ENCODE data around the gene CDKN1A.
"Not testable (repeated sequence)": the region's sequence is repeated elsewhere in the genome, so short reads cannot be mapped to it uniquely, and the experiment has no call there.

CDKN1A gene

DNA sequence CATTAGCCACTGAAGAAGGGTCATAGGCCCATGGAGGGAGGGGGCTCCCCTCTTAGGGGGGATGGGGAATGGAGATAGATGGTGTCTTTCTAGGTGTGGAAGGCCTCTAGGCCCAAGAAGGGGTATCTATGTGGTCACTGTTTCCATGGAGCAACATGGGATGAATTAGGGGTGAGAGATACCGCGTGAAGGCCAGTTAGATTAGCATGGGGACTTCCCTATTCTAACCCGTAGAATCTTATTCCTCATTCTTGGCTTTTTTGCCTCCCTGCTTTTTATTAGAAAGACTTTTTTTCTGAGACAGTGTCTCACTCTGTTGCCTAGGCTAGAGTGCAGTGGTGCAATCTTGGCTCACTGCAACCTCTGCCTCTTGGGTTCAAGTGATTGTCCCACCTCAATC, 22.3 kb downstream of the CDKN1A start:
- Histone ChIP-seq H3K4me3 (ENCODE audit: low read depth in 1 of 2, low read length in 2 of 2) (no peak overlapping the region), H3K27ac (ENCODE audit: low read length) (no peak overlapping the region), H3K4me1 (ENCODE audit: control insufficient read depth in 1 of 2, insufficient read depth in 2 of 2, low read length in 2 of 2) (no peaks in the 10 kb centered on the region), H3K9me3 (ENCODE audit: control insufficient read depth in 1 of 2, low read length in 2 of 2) (no peaks in the 10 kb centered on the region), H3K27me3 (ENCODE audit: low read depth, low read length) (no peaks in the 10 kb centered on the region), H3K36me3 (ENCODE audit: control insufficient read depth in 1 of 2, insufficient read depth in 2 of 2, low read length in 2 of 2) (no peaks in the 10 kb centered on the region)

DNA sequence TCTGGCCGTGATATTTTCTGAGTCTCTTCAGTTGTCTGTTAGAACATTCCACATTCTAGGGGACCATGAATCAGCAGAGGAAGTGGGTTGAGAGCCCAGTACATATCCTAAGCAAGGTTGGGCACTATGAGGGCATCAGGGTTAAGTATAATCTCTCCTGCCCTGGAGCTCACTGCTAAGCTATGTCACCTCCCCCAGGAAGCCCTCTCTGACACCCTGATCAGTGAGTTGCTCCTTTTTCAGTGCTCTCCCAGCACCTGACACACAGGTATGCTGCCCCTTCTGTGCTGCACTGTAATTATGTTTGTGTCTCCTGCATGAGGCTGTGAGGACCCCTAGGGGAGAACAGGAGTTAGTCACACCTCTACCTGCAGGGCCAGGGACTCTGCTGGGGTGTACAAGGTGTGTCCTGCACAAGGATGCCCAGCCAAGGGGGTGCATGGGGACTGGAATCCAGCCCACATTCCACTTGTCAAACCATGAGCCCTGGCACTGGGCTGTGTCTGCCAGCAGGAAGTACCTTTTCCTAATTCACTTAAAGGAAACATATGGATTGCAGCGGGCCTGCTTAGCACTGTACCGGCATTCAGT, 23.0 kb downstream of the CDKN1A start:
- H3K27ac ChIP-seq (ENCODE audit: low read length), result no peak overlapping the region
- H3K4me1 ChIP-seq (ENCODE audit: control insufficient read depth in 1 of 2, insufficient read depth in 2 of 2, low read length in 2 of 2), result no peaks in the 10 kb centered on the region

DNA sequence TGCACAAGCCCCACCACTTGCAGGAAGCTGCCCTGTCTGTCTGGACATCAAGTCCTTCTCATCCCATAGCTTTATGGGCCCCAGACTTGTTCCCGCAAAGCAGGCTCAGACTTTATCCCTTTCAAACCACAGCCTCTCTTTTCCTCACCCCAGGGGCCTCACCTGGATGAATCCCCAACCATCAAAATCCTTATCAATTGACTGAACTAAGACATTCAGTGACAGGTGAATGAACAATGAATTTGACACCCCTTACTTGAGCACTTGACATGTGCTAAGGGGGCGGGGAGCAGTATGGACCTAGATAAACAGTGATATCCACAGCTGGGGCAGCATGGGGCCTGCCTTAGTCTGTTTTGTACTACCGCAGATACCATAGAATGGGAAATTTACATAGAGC, 24.1 kb downstream of the CDKN1A start:
- H3K4me1 ChIP-seq (ENCODE audit: control insufficient read depth in 1 of 2, insufficient read depth in 2 of 2, low read length in 2 of 2), result no peaks in the 10 kb centered on the region
- H3K9me3 ChIP-seq (ENCODE audit: control insufficient read depth in 1 of 2, low read length in 2 of 2), result no peaks in the 10 kb centered on the region
- no peak overlapping the region for H3K27ac ChIP-seq (ENCODE audit: low read length)

More for the DNA sequence above, 23.0 kb downstream of the CDKN1A start:
- H3K27me3 ChIP-seq (ENCODE audit: low read depth, low read length), result no peaks in the 10 kb centered on the region
- H3K9me3 ChIP-seq (ENCODE audit: control insufficient read depth in 1 of 2, low read length in 2 of 2), result no peaks in the 10 kb centered on the region
- no peak overlapping the region for H3K4me3 ChIP-seq (ENCODE audit: low read depth in 1 of 2, low read length in 2 of 2)
- no peaks in the 10 kb centered on the region for H3K36me3 ChIP-seq (ENCODE audit: control insufficient read depth in 1 of 2, insufficient read depth in 2 of 2, low read length in 2 of 2)

DNA sequence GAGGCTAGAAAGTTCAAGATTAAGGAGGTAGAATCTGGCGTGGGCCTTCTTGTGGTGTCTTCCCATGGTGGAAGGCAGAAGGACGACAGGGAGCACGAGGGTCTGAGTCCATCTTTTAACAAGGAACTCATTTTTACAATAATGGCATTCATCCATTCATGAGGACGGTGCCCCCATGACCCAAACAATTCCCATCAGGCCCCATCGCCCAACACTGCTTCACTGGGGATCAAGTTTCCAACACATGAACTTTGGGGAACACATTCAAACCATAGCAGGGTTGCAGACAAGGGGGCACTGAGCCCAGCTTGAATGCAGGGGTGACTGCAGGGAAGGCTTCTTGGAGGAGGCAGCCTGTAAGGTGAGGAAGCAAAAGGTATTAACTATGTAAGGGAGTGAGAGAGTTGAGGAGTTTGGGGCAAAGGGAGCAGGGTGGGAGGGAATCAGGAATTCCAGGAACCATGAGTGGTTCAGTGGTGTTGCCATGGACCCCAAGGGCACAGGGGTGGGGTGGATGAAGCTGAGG, 24.6 kb downstream of the CDKN1A start:
- Histone ChIP-seq H3K9me3 (ENCODE audit: control insufficient read depth in 1 of 2, low read length in 2 of 2) (no peaks in the 10 kb centered on the region), H3K4me3 (ENCODE audit: low read depth in 1 of 2, low read length in 2 of 2) (no peak overlapping the region), H3K27ac (ENCODE audit: low read length) (no peak overlapping the region), H3K4me1 (ENCODE audit: control insufficient read depth in 1 of 2, insufficient read depth in 2 of 2, low read length in 2 of 2) (no peaks in the 10 kb centered on the region), H3K27me3 (ENCODE audit: low read depth, low read length) (no peaks in the 10 kb centered on the region), H3K36me3 (ENCODE audit: control insufficient read depth in 1 of 2, insufficient read depth in 2 of 2, low read length in 2 of 2) (no peaks in the 10 kb centered on the region)

More for the DNA sequence above, 24.1 kb downstream of the CDKN1A start:
- Histone ChIP-seq H3K27me3 (ENCODE audit: low read depth, low read length) (no peaks in the 10 kb centered on the region), H3K36me3 (ENCODE audit: control insufficient read depth in 1 of 2, insufficient read depth in 2 of 2, low read length in 2 of 2) (no peaks in the 10 kb centered on the region), H3K4me3 (ENCODE audit: low read depth in 1 of 2, low read length in 2 of 2) (no peak overlapping the region)

DNA sequence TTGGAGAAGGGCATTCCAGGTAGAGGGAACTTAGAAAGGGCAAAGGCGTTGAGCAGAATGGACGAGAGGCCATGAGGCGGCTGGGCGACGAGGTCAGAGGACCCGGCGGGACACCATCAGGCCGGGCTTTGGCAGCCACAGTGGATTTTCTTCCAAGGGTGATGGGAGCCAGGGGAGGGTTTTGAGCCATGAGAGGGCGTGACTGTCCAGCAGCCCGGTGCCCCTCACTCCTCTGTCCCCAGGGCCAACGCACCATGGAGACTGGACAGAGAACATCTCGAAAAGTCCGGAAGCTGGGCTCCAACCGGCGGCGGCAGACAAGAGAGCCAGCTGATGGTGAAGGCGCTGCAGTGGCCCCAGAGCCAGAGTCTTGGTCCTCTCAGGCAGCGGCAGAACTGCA, 25.5 kb downstream of the CDKN1A start:
- Histone ChIP-seq H3K36me3 (ENCODE audit: control insufficient read depth in 1 of 2, insufficient read depth in 2 of 2, low read length in 2 of 2) (no peaks in the 10 kb centered on the region), H3K4me3 (ENCODE audit: low read depth in 1 of 2, low read length in 2 of 2) (no peak overlapping the region), H3K9me3 (ENCODE audit: control insufficient read depth in 1 of 2, low read length in 2 of 2) (no peaks in the 10 kb centered on the region), H3K4me1 (ENCODE audit: control insufficient read depth in 1 of 2, insufficient read depth in 2 of 2, low read length in 2 of 2) (no peaks in the 10 kb centered on the region), H3K27ac (ENCODE audit: low read length) (no peak overlapping the region), H3K27me3 (ENCODE audit: low read depth, low read length) (no peaks in the 10 kb centered on the region)

DNA sequence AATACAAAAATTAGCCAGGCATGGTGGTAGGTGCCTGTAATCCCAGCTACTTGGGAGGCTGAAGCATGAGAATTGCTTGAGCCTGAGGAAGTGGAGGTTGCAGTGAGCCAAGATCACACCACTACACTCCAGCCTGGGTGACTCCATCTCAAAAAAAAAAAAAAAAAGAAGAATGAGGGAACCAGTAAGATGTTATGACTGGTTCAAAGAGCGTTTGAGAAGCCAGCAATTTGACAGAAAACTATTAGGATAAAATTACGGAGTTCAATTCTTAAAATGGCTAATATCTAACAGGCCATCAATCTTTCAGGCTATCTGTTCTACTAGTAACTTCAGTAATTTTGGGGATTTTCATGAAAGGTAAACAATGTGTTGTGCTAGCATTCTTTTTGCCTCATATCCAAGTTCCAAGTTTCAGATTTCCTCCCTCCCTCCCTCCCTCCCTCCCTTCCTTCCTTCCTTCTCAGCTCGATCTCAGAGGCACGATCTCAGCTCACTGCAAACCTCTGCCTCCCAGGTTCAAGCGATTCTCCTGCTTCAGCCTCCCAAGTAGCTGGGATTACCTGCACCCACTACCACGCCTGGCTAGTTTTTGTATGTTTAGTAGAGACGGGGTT, 26.6 kb downstream of the CDKN1A start:
- not testable (repeated sequence) for H3K4me3 ChIP-seq (ENCODE audit: low read depth in 1 of 2, low read length in 2 of 2); H3K27me3 ChIP-seq (ENCODE audit: low read depth, low read length); H3K9me3 ChIP-seq (ENCODE audit: control insufficient read depth in 1 of 2, low read length in 2 of 2); H3K4me1 ChIP-seq (ENCODE audit: control insufficient read depth in 1 of 2, insufficient read depth in 2 of 2, low read length in 2 of 2); H3K27ac ChIP-seq (ENCODE audit: low read length); H3K36me3 ChIP-seq (ENCODE audit: control insufficient read depth in 1 of 2, insufficient read depth in 2 of 2, low read length in 2 of 2)

- no peaks in the 10 kb centered on the region for H3K9me3 ChIP-seq (ENCODE audit: control insufficient read depth in 1 of 2, low read length in 2 of 2)
- no peak overlapping the region for H3K4me3 ChIP-seq (ENCODE audit: low read depth in 1 of 2, low read length in 2 of 2)
- H3K4me1 ChIP-seq (ENCODE audit: control insufficient read depth in 1 of 2, insufficient read depth in 2 of 2, low read length in 2 of 2), result no peaks in the 10 kb centered on the region
- no peaks in the 10 kb centered on the region for H3K27me3 ChIP-seq (ENCODE audit: low read depth, low read length)
- H3K27ac ChIP-seq (ENCODE audit: low read length), result no peak overlapping the region
- H3K36me3 ChIP-seq (ENCODE audit: control insufficient read depth in 1 of 2, insufficient read depth in 2 of 2, low read length in 2 of 2), result no peaks in the 10 kb centered on the region
Observed at GRCh38 chr6:36706339-36706738, 27.8 kb downstream of the CDKN1A start.

- Histone ChIP-seq H3K27ac (ENCODE audit: low read length) (no peak overlapping the region), H3K4me3 (ENCODE audit: low read depth in 1 of 2, low read length in 2 of 2) (no peak overlapping the region), H3K36me3 (ENCODE audit: control insufficient read depth in 1 of 2, insufficient read depth in 2 of 2, low read length in 2 of 2) (no peaks in the 10 kb centered on the region), H3K4me1 (ENCODE audit: control insufficient read depth in 1 of 2, insufficient read depth in 2 of 2, low read length in 2 of 2) (no peaks in the 10 kb centered on the region), H3K27me3 (ENCODE audit: low read depth, low read length) (no peaks in the 10 kb centered on the region), H3K9me3 (ENCODE audit: control insufficient read depth in 1 of 2, low read length in 2 of 2) (no peaks in the 10 kb centered on the region)
Observed at GRCh38 chr6:36712816-36713215, 34.3 kb downstream of the CDKN1A start.

DNA sequence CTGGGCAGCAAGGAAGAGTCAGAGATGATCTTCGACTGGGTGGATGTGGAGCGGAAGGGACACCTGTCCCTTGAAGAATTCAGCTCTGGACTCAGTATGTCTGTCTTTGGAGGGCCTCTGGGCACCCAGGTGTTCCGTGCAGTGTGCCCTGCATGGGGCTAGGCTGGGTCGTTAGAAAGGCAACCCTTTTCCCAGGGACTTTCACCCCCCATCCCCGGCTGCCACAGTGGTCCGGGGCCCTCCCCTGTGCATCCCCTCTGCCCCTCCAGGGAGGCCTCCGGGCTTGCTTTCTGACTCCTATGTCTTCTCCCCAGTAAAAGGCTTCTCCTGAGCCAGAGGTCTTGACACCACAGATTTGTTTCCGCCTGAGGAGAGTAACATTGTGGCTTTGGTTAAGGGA, 35.3 kb downstream of the CDKN1A start:
- Histone ChIP-seq H3K4me3 (ENCODE audit: low read depth in 1 of 2, low read length in 2 of 2) (no peak overlapping the region), H3K36me3 (ENCODE audit: control insufficient read depth in 1 of 2, insufficient read depth in 2 of 2, low read length in 2 of 2) (no peaks in the 10 kb centered on the region), H3K27me3 (ENCODE audit: low read depth, low read length) (no peaks in the 10 kb centered on the region), H3K9me3 (ENCODE audit: control insufficient read depth in 1 of 2, low read length in 2 of 2) (no peaks in the 10 kb centered on the region), H3K27ac (ENCODE audit: low read length) (no peak overlapping the region), H3K4me1 (ENCODE audit: control insufficient read depth in 1 of 2, insufficient read depth in 2 of 2, low read length in 2 of 2) (no peaks in the 10 kb centered on the region)

DNA sequence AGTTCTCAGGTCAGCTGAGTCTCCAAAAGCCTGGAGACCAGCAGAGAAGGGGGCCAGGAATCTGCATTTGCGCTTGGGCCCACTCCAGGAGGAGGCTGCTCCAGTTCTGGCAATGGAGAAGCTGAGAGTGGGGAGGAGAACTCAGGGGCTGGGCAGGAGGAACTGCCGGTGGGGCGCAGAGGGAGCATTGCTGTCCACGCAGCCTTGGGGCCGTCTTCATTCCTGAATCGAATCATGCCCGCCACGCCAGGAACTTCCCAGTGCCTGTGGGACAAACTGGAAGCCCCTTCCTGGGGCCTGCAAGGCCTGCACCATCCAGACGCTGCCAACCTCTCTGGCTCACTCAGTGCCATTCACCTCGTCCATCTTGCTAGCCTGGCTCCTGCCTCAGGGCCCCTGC, 36.0 kb downstream of the CDKN1A start:
- no peaks in the 10 kb centered on the region for H3K9me3 ChIP-seq (ENCODE audit: control insufficient read depth in 1 of 2, low read length in 2 of 2)
- H3K4me3 ChIP-seq (ENCODE audit: low read depth in 1 of 2, low read length in 2 of 2), result no peak overlapping the region
- H3K4me1 ChIP-seq (ENCODE audit: control insufficient read depth in 1 of 2, insufficient read depth in 2 of 2, low read length in 2 of 2), result no peaks in the 10 kb centered on the region
- H3K36me3 ChIP-seq (ENCODE audit: control insufficient read depth in 1 of 2, insufficient read depth in 2 of 2, low read length in 2 of 2), result no peaks in the 10 kb centered on the region
- no peaks in the 10 kb centered on the region for H3K27me3 ChIP-seq (ENCODE audit: low read depth, low read length)
- H3K27ac ChIP-seq (ENCODE audit: low read length), result no peak overlapping the region

DNA sequence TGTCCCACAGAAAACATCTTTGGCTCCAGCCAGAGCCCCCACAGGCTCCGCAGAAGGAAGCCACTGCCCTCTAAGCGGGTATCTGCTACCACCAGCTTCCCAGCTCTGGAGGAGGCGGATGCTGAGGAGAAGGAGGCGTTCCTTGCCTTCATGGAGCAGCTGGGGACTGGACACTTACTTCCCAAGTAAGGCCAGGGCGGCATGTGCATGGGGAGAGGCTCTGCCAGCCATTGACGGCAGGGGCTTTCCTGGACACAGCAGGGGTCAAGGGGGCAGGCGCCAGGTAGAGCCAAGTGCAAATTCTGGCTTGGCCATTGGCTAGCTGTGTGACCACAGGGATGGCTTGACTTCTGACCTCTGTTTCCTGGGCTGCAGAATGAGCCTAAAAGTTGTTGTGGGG, 37.0 kb downstream of the CDKN1A start:
- H3K36me3 ChIP-seq (ENCODE audit: control insufficient read depth in 1 of 2, insufficient read depth in 2 of 2, low read length in 2 of 2), result no peaks in the 10 kb centered on the region
- H3K27ac ChIP-seq (ENCODE audit: low read length), result no peak overlapping the region
- no peaks in the 10 kb centered on the region for H3K4me1 ChIP-seq (ENCODE audit: control insufficient read depth in 1 of 2, insufficient read depth in 2 of 2, low read length in 2 of 2)

More for the DNA sequence above, 37.0 kb downstream of the CDKN1A start:
- H3K27me3 ChIP-seq (ENCODE audit: low read depth, low read length), result no peaks in the 10 kb centered on the region
- H3K4me3 ChIP-seq (ENCODE audit: low read depth in 1 of 2, low read length in 2 of 2), result no peak overlapping the region
- no peaks in the 10 kb centered on the region for H3K9me3 ChIP-seq (ENCODE audit: control insufficient read depth in 1 of 2, low read length in 2 of 2)

All from muscle layer of duodenum (tissue), 2 donors.